ENCODE results near the gene CBX6. TPM values are rescaled to one million over a fixed set of nuclear protein-coding genes. Genes with fewer than 3 reads are reported as not detected.
"Not testable (repeated sequence)": the region's sequence is repeated elsewhere in the genome, so short reads cannot be mapped to it uniquely, and the experiment has no call there.

Gene CBX6
- total RNA-seq, 2 experiments from 2014 or later = 66.0 to 66.4 TPM

GRCh38 chr22:38862375-38863329 lies 9.4 kb downstream of the CBX6 start:
- POLR2A ChIA-PET = no interaction called here
- DNase-seq = peak; percentile 29
- Mint-ChIP-seq H3K9me3 (no peaks in the 10 kb centered on the region), H3K36me3 (no peaks in the 10 kb centered on the region), H3K27me3 (no peaks in the 10 kb centered on the region), H3K4me1 (peaks cover 2% of the 10 kb centered on the region), H3K27ac (no peak overlapping the region), H3K4me3 (no peak overlapping the region)
- ATAC-seq (ENCODE audit: low read depth) = no peak

- ATAC-seq (ENCODE audit: low read depth) (no peak), DNase-seq (peak; percentile 17)
- no peak overlapping the region for H3K27ac Mint-ChIP-seq
- POLR2A ChIA-PET = interaction anchor here (1.3 kb wide), 1 partner anchor 9 kb away, joined by 4 read pairs; no protein-coding TSS in a partner anchor
- no peaks in the 10 kb centered on the region for H3K36me3 Mint-ChIP-seq
- peaks cover 2% of the 10 kb centered on the region for H3K4me1 Mint-ChIP-seq
- H3K4me3 Mint-ChIP-seq = no peak overlapping the region
- no peaks in the 10 kb centered on the region for H3K9me3 Mint-ChIP-seq
- H3K27me3 Mint-ChIP-seq = no peaks in the 10 kb centered on the region
Measured at GRCh38 chr22:38861927-38862326, 10.1 kb downstream of the CBX6 start.

- Mint-ChIP-seq H3K9me3 (no peaks in the 10 kb centered on the region), H3K36me3 (no peaks in the 10 kb centered on the region), H3K4me3 (no peak overlapping the region), H3K27me3 (no peaks in the 10 kb centered on the region), H3K4me1 (peaks cover 2% of the 10 kb centered on the region), H3K27ac (no peak overlapping the region)
- POLR2A ChIA-PET = interaction anchor here (1.3 to 1.4 kb wide), 2 partner anchors 9 to 11 kb away, joined by 3 to 4 read pairs; no protein-coding TSS in a partner anchor
- ATAC-seq (ENCODE audit: low read depth) (no peak), DNase-seq (no peak)
Measured at GRCh38 chr22:38861170-38861876, 10.7 kb downstream of the CBX6 start.

- POLR2A ChIA-PET = interaction anchor here (1.3 to 1.4 kb wide), 2 partner anchors 10 kb away, joined by 3 to 4 read pairs; no protein-coding TSS in a partner anchor
- Mint-ChIP-seq H3K4me3 (no peak overlapping the region), H3K27me3 (peaks cover 6% of the 10 kb centered on the region), H3K36me3 (no peaks in the 10 kb centered on the region), H3K9me3 (no peaks in the 10 kb centered on the region), H3K4me1 (peaks cover 2% of the 10 kb centered on the region), H3K27ac (peak overlapping the region; percentile 30)
- ATAC-seq (ENCODE audit: low read depth) = peak; percentile 28
- no peak for DNase-seq
Measured at GRCh38 chr22:38860283-38861169, 11.5 kb downstream of the CBX6 start.

GRCh38 chr22:38859581-38860282 lies 12.3 kb downstream of the CBX6 start:
- Mint-ChIP-seq H3K27ac (peak overlapping the region; percentile 30), H3K4me1 (peaks cover 2% of the 10 kb centered on the region), H3K4me3 (no peak overlapping the region), H3K27me3 (peaks cover 9% of the 10 kb centered on the region), H3K9me3 (no peaks in the 10 kb centered on the region), H3K36me3 (no peaks in the 10 kb centered on the region)
- POLR2A ChIA-PET = interaction anchor here (1.4 kb wide), 1 partner anchor 9 kb away, joined by 3 read pairs; no protein-coding TSS in a partner anchor
- ATAC-seq (ENCODE audit: low read depth) (peak; percentile 9), DNase-seq (no peak)

GRCh38 chr22:38858492-38858891 lies 13.5 kb downstream of the CBX6 start:
- no peaks in the 10 kb centered on the region for H3K4me1 Mint-ChIP-seq
- peaks cover 12% of the 10 kb centered on the region for H3K27me3 Mint-ChIP-seq
- POLR2A ChIA-PET = no interaction called here
- no peak overlapping the region for H3K4me3 Mint-ChIP-seq
- no peaks in the 10 kb centered on the region for H3K36me3 Mint-ChIP-seq
- no peak for DNase-seq
- no peak for ATAC-seq (ENCODE audit: low read depth)
- no peaks in the 10 kb centered on the region for H3K9me3 Mint-ChIP-seq
- H3K27ac Mint-ChIP-seq = no peak overlapping the region

GRCh38 chr22:38854476-38854875 lies 17.5 kb downstream of the CBX6 start:
- H3K4me1 Mint-ChIP-seq; H3K36me3 Mint-ChIP-seq; ATAC-seq (ENCODE audit: low read depth); POLR2A ChIA-PET; DNase-seq; H3K27ac Mint-ChIP-seq; H3K4me3 Mint-ChIP-seq; H3K9me3 Mint-ChIP-seq: not testable (repeated sequence)
- peaks cover 18% of the 10 kb centered on the region for H3K27me3 Mint-ChIP-seq

GRCh38 chr22:38853883-38854282 lies 18.1 kb downstream of the CBX6 start:
- H3K4me1 Mint-ChIP-seq; H3K9me3 Mint-ChIP-seq; H3K4me3 Mint-ChIP-seq; DNase-seq; ATAC-seq (ENCODE audit: low read depth); H3K27ac Mint-ChIP-seq; POLR2A ChIA-PET; H3K36me3 Mint-ChIP-seq: not testable (repeated sequence)
- H3K27me3 Mint-ChIP-seq = peaks cover 18% of the 10 kb centered on the region

GRCh38 chr22:38853196-38853651 lies 18.8 kb downstream of the CBX6 start:
- POLR2A ChIA-PET = no interaction called here
- no peak overlapping the region for H3K27ac Mint-ChIP-seq
- H3K27me3 Mint-ChIP-seq = peaks cover 18% of the 10 kb centered on the region
- H3K4me1 Mint-ChIP-seq = no peaks in the 10 kb centered on the region
- ATAC-seq (ENCODE audit: low read depth) (no peak), DNase-seq (no peak)
- H3K36me3 Mint-ChIP-seq = no peaks in the 10 kb centered on the region
- no peaks in the 10 kb centered on the region for H3K9me3 Mint-ChIP-seq
- H3K4me3 Mint-ChIP-seq = no peak overlapping the region

- POLR2A ChIA-PET = no interaction called here
- ATAC-seq (ENCODE audit: low read depth) (no peak), DNase-seq (no peak)
- Mint-ChIP-seq H3K27ac (no peak overlapping the region), H3K27me3 (peaks cover 21% of the 10 kb centered on the region), H3K36me3 (no peaks in the 10 kb centered on the region), H3K9me3 (no peaks in the 10 kb centered on the region), H3K4me3 (no peak overlapping the region), H3K4me1 (no peaks in the 10 kb centered on the region)
Measured at GRCh38 chr22:38852522-38852921, 19.5 kb downstream of the CBX6 start.

GRCh38 chr22:38850941-38851849 lies 20.8 kb downstream of the CBX6 start:
- H3K9me3 Mint-ChIP-seq = no peaks in the 10 kb centered on the region
- POLR2A ChIA-PET = interaction anchor here (0.8 to 1.1 kb wide), 2 partner anchors 8 to 9 kb away, joined by 3 read pairs; no protein-coding TSS in a partner anchor
- H3K4me3 Mint-ChIP-seq = no peak overlapping the region
- no peaks in the 10 kb centered on the region for H3K4me1 Mint-ChIP-seq
- no peak overlapping the region for H3K27ac Mint-ChIP-seq
- no peak for ATAC-seq (ENCODE audit: low read depth)
- peaks cover 33% of the 10 kb centered on the region for H3K27me3 Mint-ChIP-seq
- H3K36me3 Mint-ChIP-seq = no peaks in the 10 kb centered on the region
- DNase-seq = no peak
